HL-60 (cell line): Measurements from ENCODE around the gene MYOF.

ENCODE experiments used
- DNase-seq, 2 experiments: peaks; one replicate each; pipeline ENCODE4 v3.0.0-alpha.2; 2010 to 2020; ENCODE audit warnings: low read depth in 1 of 2, low spot score in 1 of 2
- H3K27ac ChIP-seq: fragments of 250-450 bp; sonication (Bioruptor Pico); replicated peaks from 2 replicates; pipeline ENCODE4 v1.5.1; 2020; ENCODE audit warnings: mild to moderate bottlenecking, moderate library complexity
- H3K27me3 ChIP-seq: fragments of 250-450 bp; sonication (Bioruptor Pico); 2 replicates; pipeline ENCODE4 v1.5.1; 2021; ENCODE audit warnings: mild to moderate bottlenecking, moderate library complexity; ENCODE audit not compliant: insufficient read depth, poor library complexity, severe bottlenecking
- H3K4me3 ChIP-seq: replicated peaks from 2 replicates; pipeline ENCODE4 v1.5.1; 2011; ENCODE audit warnings: mild to moderate bottlenecking, control low read depth, low read length; ENCODE audit not compliant: insufficient read depth
- GABPA ChIP-seq: IDR thresholded peaks from 2 replicates; pipeline ENCODE4 v1.6.1; 2012; ENCODE audit warnings: low read depth
- POLR2AphosphoS5 ChIP-seq: IDR thresholded peaks from 2 replicates; pipeline ENCODE4 v1.6.1; 2012; ENCODE audit warnings: low read depth
- SPI1 ChIP-seq: IDR thresholded peaks from 2 replicates; pipeline ENCODE4 v1.6.1; 2012; ENCODE audit warnings: low read depth, mild to moderate bottlenecking, borderline replicate concordance
- TF ChIP-seq, protein P1 (sequence below): IDR thresholded peaks from one replicate; pipeline ENCODE4 v1.5.1; 2011; ENCODE audit warnings: low read length, control low read depth, inconsistent platforms; ENCODE audit not compliant: insufficient read depth
- TF ChIP-seq, protein P2 (sequence below): IDR thresholded peaks from 2 replicates; pipeline ENCODE4 v1.6.1; 2012; ENCODE audit warnings: low read depth; ENCODE audit not compliant: insufficient replicate concordance

MYOF gene

DNA sequence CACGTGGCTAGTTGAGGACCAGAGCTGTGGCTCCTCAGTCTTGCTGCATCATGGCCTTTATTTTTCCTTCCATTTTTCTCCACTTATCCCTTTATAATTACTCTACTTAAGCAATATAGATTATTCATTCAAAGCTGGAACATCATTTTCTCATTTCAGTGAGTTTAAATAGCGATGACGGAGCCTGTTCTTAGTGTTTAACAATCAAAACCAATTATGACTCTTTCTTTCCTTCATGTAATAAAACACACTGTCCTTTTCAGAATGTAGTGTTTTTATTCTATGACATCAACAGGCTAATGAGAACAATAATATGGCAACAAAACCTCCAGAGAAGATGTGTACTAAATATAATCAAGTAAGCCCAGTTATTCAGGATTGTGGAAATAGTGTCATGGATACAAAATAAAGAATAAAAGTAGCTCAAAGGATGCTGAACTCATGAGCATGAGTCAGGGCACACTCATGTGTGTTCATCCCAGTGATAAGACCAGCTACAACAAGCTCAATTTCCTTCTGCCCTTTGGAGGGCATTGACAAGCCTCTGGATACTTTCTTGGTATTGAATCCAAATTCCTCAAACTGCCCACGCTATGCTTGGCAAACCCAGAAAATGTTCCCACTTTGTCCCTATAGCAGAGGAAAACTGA lies 220.0 kb downstream of the MYOF start:
- no peak for DNase-seq
- H3K4me3 ChIP-seq = no peak overlapping the region
- TF ChIP-seq SPI1 (no peak), GABPA (no peak), POLR2AphosphoS5 (no peak)
- TF ChIP-seq, protein P1, sequence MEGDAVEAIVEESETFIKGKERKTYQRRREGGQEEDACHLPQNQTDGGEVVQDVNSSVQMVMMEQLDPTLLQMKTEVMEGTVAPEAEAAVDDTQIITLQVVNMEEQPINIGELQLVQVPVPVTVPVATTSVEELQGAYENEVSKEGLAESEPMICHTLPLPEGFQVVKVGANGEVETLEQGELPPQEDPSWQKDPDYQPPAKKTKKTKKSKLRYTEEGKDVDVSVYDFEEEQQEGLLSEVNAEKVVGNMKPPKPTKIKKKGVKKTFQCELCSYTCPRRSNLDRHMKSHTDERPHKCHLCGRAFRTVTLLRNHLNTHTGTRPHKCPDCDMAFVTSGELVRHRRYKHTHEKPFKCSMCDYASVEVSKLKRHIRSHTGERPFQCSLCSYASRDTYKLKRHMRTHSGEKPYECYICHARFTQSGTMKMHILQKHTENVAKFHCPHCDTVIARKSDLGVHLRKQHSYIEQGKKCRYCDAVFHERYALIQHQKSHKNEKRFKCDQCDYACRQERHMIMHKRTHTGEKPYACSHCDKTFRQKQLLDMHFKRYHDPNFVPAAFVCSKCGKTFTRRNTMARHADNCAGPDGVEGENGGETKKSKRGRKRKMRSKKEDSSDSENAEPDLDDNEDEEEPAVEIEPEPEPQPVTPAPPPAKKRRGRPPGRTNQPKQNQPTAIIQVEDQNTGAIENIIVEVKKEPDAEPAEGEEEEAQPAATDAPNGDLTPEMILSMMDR = no peak
- TF ChIP-seq, protein P2, sequence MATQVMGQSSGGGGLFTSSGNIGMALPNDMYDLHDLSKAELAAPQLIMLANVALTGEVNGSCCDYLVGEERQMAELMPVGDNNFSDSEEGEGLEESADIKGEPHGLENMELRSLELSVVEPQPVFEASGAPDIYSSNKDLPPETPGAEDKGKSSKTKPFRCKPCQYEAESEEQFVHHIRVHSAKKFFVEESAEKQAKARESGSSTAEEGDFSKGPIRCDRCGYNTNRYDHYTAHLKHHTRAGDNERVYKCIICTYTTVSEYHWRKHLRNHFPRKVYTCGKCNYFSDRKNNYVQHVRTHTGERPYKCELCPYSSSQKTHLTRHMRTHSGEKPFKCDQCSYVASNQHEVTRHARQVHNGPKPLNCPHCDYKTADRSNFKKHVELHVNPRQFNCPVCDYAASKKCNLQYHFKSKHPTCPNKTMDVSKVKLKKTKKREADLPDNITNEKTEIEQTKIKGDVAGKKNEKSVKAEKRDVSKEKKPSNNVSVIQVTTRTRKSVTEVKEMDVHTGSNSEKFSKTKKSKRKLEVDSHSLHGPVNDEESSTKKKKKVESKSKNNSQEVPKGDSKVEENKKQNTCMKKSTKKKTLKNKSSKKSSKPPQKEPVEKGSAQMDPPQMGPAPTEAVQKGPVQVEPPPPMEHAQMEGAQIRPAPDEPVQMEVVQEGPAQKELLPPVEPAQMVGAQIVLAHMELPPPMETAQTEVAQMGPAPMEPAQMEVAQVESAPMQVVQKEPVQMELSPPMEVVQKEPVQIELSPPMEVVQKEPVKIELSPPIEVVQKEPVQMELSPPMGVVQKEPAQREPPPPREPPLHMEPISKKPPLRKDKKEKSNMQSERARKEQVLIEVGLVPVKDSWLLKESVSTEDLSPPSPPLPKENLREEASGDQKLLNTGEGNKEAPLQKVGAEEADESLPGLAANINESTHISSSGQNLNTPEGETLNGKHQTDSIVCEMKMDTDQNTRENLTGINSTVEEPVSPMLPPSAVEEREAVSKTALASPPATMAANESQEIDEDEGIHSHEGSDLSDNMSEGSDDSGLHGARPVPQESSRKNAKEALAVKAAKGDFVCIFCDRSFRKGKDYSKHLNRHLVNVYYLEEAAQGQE = no peak
- no peaks in the 10 kb centered on the region for H3K27me3 ChIP-seq
- H3K27ac ChIP-seq = no peak overlapping the region

DNA sequence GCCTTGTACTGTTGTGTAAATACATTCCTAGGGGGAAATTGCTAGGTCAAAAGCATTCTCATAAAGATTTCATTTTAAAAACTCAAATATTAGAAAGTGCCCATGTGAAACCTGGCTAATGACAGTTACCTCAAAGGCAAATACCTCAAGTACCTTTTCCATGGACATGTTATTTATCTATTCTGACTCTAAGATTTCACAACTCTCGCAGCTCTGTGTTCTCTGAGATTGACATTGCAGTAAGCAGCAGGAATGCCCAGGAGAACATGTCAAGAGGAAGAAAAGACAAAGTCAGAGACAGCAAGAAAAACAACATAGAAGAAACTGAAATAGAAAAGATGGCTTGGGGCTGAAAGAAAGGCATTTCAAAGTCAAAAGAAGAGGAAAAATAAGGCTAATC lies 221.0 kb downstream of the MYOF start:
- Histone ChIP-seq H3K27me3 (no peaks in the 10 kb centered on the region), H3K27ac (no peak overlapping the region), H3K4me3 (no peak overlapping the region)
- no peak for DNase-seq
- no peak for TF ChIP-seq GABPA
- TF ChIP-seq, protein P2 = no peak
- no peak for TF ChIP-seq POLR2AphosphoS5
- TF ChIP-seq, protein P1 = no peak
- no peak for TF ChIP-seq SPI1

DNA sequence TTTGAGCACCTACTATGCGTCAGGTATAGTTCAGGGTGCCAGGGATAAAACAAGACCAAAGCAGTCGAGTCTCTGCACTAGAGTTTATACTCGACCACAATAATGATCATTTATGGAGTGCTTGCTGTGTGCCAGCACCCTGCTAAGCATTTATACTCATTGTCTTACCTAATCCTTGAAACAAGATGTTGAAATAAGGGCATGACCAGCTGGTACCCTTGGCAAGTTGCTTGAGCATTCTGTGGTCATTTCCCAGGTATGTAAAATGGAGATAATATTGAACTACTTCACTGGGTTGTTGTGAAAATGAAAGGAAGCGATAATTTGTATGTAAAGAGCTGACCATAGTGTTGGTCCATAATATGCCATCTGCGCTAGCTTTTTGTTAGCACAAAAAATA lies 223.0 kb downstream of the MYOF start:
- no peak for DNase-seq

More for the DNA sequence above, 223.0 kb downstream of the MYOF start:
- Histone ChIP-seq H3K27ac (no peak overlapping the region), H3K27me3 (no peaks in the 10 kb centered on the region), H3K4me3 (no peak overlapping the region)
- no peak for TF ChIP-seq POLR2AphosphoS5
- TF ChIP-seq GABPA = no peak
- TF ChIP-seq, protein P1 = no peak
- TF ChIP-seq, protein P2 = no peak
- TF ChIP-seq SPI1 = no peak
